Thoracic aorta (tissue), 2 donors: ENCODE data around the gene SLCO1A2. TPM values are rescaled to one million over a fixed set of nuclear protein-coding genes. Genes with fewer than 3 reads are reported as not detected.

Experiments
- ATAC-seq: fragments of 150-250 bp; one replicate; pipeline ENCODE4 v1.8.0; 2017; ENCODE audit warnings: low read depth; ENCODE audit not compliant: insufficient number of reproducible peaks, low FRiP score
- DNase-seq: peaks from one replicate; pipeline ENCODE4 v3.0.0-alpha.2; 2020; ENCODE audit warnings: low spot score
- H3K27ac ChIP-seq, 2 donors: fragments of 200-600 bp; sonication (generic); 1 replicate in 1 of 2; 2 replicates in 1 of 2; pipeline ENCODE4 v1.5.1; 2016; ENCODE audit warnings: mild to moderate bottlenecking in 2 of 2, moderate library complexity in 2 of 2
- H3K27me3 ChIP-seq: fragments of 200-600 bp; sonication (generic); replicated peaks from 2 replicates; pipeline ENCODE4 v1.6.0; 2016; ENCODE audit warnings: mild to moderate bottlenecking; ENCODE audit not compliant: insufficient read depth
- H3K36me3 ChIP-seq: fragments of 200-600 bp; sonication (generic); one replicate; pipeline ENCODE4 v1.5.1; 2016
- H3K4me1 ChIP-seq, 2 donors: fragments of 200-600 bp; sonication (generic); 1 replicate in 1 of 2; 2 replicates in 1 of 2; pipeline versions ENCODE4 v1.5.1 to v1.6.0; 2016; ENCODE audit warnings: low read depth in 2 of 2, mild to moderate bottlenecking in 1 of 2; ENCODE audit not compliant: control insufficient read depth in 1 of 2
- H3K4me3 ChIP-seq: fragments of 200-600 bp; sonication (generic); 2 replicates; pipeline ENCODE4 v1.5.1; 2016; ENCODE audit warnings: mild to moderate bottlenecking
- H3K9me3 ChIP-seq: fragments of 200-600 bp; sonication (generic); 2 replicates; pipeline ENCODE4 v1.5.1; 2016
- total RNA-seq, 2 donors: library from RNA; depleted of rRNA; stranded (reverse); fragments of >200 nt; gene quantifications; one replicate each; pipeline versions ENCODE4 v1.1.0 to v1.2.3, GENCODE V29; 2016
- TF ChIP-seq, protein P1 (sequence below): fragments of 200-600 bp; sonication (generic); IDR thresholded peaks from one replicate; pipeline ENCODE4 v1.5.1; 2019; ENCODE audit warnings: antibody characterized with exemption

Gene SLCO1A2
- total RNA-seq, 2 donors from 2014 or later: not detected

DNA sequence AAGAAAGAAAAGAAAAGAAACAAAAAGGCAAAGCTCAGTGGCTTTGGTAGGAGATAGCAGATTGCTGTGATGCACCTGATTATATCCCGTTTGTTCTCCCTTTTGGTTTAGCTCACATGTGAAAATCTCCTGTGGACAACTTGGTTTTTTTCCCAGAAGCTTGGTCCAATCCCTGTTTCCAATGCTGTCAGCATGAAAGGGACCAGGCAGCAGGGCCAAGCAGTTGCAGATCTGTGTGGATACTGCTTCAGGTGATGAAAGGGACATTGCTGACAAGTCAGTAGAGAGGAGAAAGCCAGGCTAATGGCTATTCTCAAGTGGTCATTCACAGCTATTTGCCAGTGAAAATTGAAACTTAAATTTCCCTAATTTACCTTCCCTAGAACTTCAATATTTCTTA is 18.8 kb upstream of the SLCO1A2 start:
- no peaks in the 10 kb centered on the region for H3K9me3 ChIP-seq
- DNase-seq: no peak
- ATAC-seq: no peak
- no peak overlapping the region for H3K27ac ChIP-seq
- H3K36me3 ChIP-seq: no peaks in the 10 kb centered on the region
- H3K27me3 ChIP-seq: no peaks in the 10 kb centered on the region
- no peak overlapping the region for H3K4me3 ChIP-seq
- peaks cover 0 to 4% of the 10 kb centered on the region in 2 donors for H3K4me1 ChIP-seq
- TF ChIP-seq, protein P1, sequence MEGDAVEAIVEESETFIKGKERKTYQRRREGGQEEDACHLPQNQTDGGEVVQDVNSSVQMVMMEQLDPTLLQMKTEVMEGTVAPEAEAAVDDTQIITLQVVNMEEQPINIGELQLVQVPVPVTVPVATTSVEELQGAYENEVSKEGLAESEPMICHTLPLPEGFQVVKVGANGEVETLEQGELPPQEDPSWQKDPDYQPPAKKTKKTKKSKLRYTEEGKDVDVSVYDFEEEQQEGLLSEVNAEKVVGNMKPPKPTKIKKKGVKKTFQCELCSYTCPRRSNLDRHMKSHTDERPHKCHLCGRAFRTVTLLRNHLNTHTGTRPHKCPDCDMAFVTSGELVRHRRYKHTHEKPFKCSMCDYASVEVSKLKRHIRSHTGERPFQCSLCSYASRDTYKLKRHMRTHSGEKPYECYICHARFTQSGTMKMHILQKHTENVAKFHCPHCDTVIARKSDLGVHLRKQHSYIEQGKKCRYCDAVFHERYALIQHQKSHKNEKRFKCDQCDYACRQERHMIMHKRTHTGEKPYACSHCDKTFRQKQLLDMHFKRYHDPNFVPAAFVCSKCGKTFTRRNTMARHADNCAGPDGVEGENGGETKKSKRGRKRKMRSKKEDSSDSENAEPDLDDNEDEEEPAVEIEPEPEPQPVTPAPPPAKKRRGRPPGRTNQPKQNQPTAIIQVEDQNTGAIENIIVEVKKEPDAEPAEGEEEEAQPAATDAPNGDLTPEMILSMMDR: no peak

DNA sequence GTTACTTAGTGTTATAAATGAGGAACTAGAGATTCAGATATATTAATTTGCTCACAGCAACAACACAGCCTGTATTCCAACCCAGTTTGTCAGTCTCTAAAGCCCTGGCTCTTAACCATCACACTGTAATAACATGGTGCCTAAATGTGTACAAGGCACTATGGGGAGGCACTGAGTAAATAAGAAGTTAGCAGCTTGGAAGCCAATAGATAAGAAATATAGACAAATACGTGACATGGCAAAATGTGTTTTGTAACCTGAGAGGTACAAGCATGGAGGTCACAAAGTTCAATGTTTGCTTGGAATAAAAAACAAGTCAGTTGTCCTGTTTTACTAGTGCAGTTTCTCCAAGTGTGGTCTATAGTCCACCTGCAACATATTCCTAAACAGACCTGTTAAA is 16.3 kb upstream of the SLCO1A2 start:
- TF ChIP-seq, protein P1: no peak
- Histone ChIP-seq H3K27me3 (no peaks in the 10 kb centered on the region), H3K4me1 (peaks cover 4 to 12% of the 10 kb centered on the region in 2 donors), H3K9me3 (no peaks in the 10 kb centered on the region), H3K4me3 (no peak overlapping the region), H3K36me3 (no peaks in the 10 kb centered on the region), H3K27ac (no peak overlapping the region)
- ATAC-seq (no peak), DNase-seq (no peak)

DNA sequence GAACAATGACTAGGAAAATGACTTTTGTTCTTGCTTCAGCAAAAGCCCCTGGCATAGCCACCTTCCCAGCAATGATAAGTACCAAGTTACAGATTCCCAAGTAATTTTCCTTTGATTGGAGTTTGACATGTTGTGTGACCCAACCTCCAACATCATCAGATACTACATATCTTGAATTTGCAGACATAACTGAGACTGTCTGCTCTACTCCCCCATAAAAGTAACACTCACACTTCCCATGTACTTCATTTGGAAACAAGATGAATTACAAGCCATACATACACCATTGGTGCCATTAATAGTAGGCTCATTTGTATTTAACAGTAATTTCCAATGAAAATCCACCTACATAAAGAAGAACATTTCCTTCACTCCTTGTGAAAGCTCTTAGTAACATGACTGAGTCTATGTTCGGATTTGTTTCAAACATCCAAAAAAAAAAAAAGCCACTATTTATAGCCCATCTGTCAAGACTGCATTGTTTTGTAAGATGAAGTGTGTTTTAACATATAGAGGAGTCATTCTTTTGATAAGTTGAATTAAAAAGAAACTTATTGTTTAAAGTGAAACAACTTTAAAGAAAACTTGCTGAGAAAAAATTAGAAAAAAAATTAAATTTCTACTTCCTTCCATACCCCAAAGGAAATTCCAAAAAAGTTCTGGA is 12.0 kb upstream of the SLCO1A2 start:
- ATAC-seq: no peak
- TF ChIP-seq, protein P1: no peak
- H3K4me1 ChIP-seq: peaks cover 0 to 12% of the 10 kb centered on the region in 2 donors
- H3K27ac ChIP-seq: peak overlapping the region; percentile 21
- no peak for DNase-seq
- H3K4me3 ChIP-seq: no peak overlapping the region
- no peaks in the 10 kb centered on the region for H3K36me3 ChIP-seq
- no peaks in the 10 kb centered on the region for H3K9me3 ChIP-seq
- H3K27me3 ChIP-seq: no peaks in the 10 kb centered on the region

DNA sequence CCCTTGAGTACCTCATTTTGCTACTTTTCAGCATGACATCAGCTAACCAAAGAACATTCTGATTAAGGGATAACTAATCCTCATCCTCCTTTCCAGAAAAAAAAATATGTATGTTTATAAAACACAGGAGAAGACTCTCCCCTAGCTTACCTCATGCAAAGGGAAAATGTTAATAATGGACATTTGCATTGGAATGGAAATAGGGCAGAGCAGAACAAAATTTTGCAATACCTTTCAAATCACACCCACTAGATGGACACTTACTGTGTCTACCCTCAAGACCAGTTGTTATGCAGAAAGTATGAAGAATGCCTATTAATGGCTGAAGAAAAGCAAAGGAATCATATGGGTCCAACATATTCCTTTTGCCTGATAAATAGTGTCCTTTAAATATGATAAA is 8.9 kb upstream of the SLCO1A2 start:
- no peak overlapping the region for H3K27ac ChIP-seq
- H3K27me3 ChIP-seq: no peaks in the 10 kb centered on the region
- H3K9me3 ChIP-seq: no peaks in the 10 kb centered on the region
- H3K4me3 ChIP-seq: no peak overlapping the region
- no peaks in the 10 kb centered on the region for H3K36me3 ChIP-seq
- peaks cover 0 to 12% of the 10 kb centered on the region in 2 donors for H3K4me1 ChIP-seq
- DNase-seq (no peak), ATAC-seq (no peak)
- TF ChIP-seq, protein P1: no peak

DNA sequence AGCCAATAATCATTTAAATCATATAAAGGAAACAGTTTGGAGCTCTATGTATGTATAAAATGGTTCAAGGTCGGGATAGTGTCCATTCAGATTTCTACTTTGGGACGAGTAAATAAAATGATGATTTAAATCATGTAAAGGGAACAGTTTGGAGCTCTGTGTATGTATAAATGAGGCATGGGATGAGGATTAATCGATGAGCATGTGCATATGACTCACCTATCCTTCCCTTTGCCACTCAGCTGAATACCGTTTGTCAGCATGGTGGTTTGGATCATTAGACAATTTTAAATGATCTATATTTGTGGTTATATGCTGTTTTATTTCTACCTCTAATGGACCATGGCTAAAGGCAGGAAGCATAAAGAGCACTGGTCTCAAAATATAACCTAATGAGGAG is 7.1 kb upstream of the SLCO1A2 start:
- Histone ChIP-seq H3K27me3 (no peaks in the 10 kb centered on the region), H3K9me3 (no peaks in the 10 kb centered on the region), H3K4me3 (no peak overlapping the region), H3K27ac (no peak overlapping the region), H3K36me3 (no peaks in the 10 kb centered on the region), H3K4me1 (peaks cover 0 to 5% of the 10 kb centered on the region in 2 donors)
- DNase-seq: no peak
- TF ChIP-seq, protein P1: no peak
- ATAC-seq: no peak
